ENCODE data around the gene ZNF655.
"Not testable (repeated sequence)": the region's sequence is repeated elsewhere in the genome, so short reads cannot be mapped to it uniquely, and the experiment has no call there.

The ZNF655 gene

DNA sequence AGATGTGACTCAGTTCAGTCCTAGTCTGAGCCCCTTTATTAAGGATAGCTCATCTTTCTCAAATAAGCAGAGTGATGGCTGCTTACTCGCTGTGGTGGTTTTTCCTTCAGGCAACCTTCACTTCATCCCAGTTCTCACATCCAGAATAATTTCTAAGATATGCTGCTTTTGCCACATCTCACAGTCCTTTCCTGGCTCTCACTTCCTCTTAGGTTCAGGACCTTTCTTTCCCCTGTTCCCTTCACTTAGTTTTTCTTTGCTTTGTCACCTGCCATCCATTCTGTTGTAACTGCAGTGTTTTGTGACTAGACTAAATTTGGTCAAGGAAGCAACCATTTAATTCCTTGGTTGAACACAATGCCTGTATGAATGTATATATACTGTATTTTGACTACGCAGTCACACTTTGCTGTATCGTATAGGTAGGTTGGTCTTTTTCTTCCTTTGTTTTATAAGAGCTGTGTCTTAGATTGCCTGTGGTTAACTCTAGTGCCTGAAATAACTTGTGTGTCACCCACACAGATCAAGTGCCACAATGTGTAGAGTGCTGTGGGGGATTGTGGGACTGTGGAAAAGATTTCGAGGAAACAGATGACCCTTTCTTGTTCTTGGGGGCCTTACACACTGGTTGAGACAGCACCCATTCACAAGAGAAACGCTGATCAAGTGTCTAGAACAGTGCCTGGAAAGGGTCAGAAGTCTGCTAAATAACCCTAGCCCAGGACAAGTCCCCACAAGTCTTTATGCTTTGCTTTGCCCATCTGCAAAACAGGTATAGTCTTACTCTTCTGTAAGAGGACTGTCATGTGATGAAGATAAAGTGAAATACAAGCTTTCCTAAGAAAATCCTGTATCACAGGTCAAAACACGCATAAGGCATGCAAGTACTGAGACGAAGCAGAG, 2.6 kb downstream of the ZNF655 start:
- DNase-seq (ENCODE audit: low spot score): no peak

DNA sequence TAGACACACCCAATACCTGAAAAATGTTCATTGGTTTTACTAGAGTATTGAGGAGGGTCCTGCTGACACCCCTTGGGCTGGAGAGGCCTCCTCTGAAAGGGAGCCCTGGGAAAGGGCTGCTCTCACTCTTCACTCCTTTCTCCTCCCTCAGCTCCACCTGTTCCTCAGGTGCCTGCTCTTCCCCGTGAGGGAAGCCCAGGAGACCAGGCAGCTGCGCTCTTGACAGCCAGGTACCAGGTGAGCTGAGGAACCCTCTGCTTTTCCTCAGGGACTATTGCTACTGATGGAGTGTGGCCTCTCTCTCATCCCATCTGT, 3.3 kb downstream of the ZNF655 start:
- no peak for DNase-seq (ENCODE audit: low spot score)

DNA sequence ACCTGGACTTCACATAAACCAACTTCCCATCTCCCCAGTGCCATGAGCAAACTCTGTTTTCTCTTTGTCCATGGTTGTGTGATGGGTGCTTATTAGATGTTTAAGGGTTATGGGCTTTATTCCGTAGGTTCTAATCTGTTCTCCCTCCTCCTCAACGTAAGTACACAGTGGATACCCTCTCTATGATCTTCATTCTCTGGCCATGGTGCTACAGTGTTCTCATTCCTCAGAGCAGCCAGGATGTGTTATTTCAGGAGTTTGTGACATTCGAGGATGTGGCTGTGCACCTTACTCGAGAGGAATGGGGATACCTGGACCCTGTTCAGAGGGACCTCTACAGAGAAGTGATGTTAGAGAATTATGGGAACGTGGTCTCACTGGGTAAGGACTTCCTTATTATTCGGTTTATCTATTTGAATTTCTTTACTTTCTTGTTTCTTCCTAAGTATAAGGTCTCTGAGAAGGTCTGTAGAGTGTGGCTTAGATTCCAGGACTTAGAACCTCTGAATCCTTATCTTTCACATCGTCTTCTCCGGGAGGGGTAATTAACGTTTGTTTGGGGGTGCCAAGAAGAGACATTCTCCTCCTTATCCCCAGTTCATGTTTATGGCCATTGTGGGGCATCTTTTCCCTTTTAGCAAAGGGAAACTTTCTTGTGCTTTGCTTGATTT, 3.8 kb downstream of the ZNF655 start:
- no peak for DNase-seq (ENCODE audit: low spot score)

DNA sequence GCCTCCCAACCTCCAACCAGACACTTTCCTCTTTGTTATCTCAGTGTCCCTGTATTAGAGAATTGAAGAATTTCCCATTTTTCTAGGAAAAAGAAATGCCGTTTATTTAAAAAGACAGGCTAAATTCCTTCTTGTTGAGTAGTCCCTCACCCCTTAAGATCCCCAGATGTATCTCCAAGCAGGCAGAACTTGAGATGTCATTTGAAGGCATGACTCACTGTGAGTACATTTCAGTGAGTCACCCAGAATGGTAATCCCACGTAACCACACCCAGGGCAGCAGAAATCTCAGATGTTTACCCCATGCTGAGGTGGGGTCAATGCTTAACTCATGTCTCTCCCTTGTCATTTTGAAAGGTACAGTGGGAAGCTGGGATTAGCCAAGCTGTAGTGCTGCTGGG, 4.4 kb downstream of the ZNF655 start:
- no peak for DNase-seq (ENCODE audit: low spot score)

DNA sequence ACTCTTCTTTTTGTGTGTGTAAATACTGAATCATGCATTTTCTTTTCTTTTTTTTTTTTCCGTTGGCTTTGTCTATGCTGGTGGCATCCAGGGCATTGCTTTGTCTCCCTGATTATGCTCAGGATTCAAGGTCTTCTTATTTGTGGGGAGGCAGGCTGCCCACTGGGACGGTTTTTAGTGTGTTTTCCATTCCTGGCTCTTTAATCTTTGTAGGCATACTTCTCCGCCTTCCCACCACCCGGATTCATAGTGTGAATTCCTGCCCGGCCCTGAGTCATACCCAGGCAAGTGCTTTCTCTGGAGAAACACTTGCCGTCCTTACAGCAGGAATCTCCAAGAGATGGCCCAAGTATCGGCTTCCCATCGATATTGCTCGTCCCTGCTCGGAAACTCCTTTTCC, 5.2 kb downstream of the ZNF655 start:
- DNase-seq (ENCODE audit: low spot score): no peak

DNA sequence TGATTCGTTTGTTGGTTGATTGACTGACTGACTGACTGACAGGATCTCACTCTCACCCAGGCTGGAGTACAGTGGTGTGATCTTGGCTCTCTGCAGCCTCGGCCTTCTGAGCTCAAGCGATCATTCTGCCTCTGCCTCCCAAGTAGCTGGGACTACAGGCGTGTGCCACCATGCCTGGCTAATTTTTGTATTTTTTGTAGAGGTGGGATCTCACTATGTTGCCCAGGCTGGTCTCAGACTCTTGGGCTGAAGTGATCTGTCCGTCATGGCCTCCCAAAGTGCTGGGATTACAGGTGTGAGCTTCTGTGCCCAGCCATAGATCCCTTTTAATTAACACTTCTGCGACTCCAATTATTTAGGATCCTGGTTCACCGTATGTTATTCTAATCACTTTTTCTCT, 10.3 kb downstream of the ZNF655 start:
- DNase-seq (ENCODE audit: low spot score): not testable (repeated sequence)

DNA sequence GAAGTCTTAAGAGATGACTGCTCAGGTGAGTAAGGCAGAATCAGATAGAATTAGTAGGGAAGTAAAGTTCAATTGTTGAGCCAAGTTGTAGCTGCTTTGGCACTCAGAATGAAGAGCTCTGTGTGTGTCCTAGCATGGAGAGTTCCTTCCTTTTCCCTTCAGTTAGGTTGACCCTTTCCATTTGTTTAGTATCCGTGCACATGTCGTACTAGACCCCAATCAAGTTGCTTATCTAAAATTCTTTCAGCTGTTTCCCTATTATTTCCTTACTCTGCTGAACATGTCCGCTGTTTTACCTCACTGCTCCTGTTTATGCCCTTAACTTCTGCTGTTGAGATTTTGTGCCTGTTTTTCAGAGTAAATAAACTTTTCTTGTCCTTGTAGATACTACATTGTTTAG, 13.3 kb downstream of the ZNF655 start:
- DNase-seq (ENCODE audit: low spot score): no peak

DNA sequence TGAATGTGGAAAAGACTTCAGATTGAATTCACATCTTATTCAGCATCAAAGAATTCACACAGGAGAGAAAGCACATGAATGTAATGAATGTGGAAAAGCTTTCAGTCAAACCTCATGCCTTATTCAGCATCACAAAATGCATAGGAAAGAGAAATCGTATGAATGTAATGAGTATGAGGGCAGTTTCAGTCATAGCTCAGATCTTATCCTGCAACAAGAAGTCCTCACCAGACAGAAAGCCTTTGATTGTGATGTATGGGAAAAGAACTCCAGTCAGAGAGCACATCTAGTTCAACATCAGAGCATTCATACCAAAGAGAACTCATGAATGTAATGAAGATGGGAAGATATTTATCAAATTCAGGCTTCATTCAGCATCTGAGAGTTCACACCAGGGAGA, 14.8 kb downstream of the ZNF655 start:
- no peak for DNase-seq (ENCODE audit: low spot score)

DNA sequence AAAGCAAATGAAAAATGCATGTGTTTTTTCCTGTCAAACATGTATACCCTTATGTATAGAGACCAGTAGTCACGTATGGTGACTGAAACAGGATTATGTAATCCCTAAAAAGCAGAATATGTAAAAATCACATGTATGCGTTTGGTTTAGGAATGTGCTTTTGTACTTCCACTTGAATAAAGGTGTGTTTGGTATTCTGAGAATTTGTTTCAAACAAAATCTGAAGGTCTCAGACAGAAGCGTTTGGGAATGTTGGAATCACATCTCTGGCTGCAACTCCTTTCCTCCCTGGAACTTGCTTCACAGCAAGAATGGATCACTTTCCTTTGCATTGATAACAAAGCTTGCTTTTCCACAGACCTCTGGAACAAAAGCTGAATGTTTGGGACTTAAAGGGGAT, 17.8 kb downstream of the ZNF655 start:
- no peak for DNase-seq (ENCODE audit: low spot score)

DNA sequence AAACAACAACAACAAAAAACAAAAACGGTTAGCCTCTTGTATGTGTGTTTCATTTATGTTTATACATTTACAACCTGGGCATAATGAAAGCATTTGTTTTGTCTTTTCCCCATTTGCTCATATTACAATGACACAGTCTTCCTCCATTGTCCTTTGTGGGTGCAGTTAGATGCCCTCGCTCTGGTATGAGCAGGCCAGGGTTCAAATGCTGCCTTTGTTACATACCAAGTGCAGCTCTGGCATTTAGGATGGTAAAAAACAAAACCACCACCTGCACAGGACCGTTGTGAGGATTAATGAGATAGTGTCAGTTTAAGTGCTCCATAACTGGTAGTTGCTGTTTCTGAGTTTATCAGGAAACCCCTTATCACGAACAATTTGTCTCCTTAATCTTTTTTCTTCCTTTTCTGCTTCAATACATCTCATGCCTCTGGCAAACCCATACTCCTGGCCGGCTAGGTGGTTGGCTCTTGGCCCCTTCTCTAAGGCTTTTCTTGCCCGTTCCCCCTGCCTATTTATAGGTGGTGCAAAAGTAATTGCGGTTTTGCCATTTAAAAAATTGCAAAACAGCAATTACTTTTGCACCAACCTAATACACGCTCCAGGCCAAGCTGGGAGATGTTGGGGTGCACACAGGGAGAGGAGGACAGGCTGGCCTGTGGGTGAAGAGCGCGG, 21.0 kb downstream of the ZNF655 start:
- DNase-seq (ENCODE audit: low spot score): no peak

DNA sequence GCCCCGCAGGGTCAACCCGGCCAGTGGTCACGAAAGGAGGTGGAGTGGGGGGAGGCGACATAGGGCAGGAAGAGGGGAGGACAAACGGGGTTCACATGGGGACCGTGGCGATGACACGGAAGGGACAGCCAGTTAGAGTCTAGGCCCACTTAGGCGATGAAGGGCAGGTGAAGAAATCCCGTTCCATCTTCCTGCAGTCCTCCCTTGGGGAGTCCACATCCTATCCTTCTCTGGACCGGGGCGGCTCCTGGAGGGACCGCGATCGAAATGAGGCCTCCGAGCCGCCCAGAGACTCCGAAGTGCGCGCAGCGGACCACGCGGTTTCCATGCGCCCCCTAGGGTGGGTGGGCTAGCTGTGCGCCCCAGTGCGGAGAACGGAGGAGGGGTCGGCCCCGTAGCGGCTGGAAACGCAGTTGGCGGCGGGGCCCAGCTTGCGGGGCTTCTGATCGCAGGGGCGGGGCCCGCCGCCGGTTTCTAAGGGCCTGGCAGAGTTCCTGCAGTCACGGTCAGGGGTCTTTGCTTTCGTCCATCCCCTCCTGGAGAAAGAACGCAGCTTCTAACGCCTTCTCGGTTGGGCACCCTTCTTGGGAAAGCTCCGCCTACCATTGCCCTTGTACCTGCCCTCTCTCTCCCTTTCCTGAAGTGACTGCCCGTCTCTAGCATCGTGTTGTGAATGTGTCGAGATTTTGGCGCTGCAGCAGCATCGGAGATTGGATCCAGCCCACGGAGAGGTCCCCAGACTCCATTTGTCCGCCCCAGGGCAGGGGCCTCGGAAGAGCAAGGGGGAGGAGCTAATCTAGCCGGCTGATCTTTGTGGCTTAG, 21.7 kb downstream of the ZNF655 start:
- DNase-seq (ENCODE audit: low spot score): no peak

DNA sequence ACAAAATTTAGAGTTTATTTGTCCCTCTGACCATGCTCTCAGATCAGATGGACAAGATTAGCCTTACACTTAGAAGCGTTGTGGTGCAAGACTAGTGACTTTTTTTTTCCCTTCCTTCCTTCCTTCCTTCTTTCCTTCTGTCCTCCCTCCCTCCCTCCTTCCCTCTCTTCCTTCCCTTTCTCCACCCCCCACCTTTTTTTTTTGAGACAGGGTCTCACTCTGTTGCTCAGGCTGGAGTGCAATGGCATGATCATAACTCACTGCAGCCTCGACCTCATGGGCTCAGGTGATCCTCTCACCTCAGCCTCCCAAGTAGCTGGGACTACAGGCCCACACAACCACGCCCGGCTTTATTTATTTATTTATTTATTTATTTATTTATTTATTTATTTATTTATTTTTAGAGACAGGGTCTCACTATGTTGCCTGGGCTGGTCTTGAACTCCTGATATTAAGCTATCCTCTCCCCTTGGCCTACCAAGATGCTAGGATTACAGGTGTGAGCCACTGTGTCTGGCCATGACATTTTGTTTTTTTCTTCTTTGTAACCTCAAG, 22.4 kb downstream of the ZNF655 start:
- DNase-seq (ENCODE audit: low spot score): not testable (repeated sequence)

DNA sequence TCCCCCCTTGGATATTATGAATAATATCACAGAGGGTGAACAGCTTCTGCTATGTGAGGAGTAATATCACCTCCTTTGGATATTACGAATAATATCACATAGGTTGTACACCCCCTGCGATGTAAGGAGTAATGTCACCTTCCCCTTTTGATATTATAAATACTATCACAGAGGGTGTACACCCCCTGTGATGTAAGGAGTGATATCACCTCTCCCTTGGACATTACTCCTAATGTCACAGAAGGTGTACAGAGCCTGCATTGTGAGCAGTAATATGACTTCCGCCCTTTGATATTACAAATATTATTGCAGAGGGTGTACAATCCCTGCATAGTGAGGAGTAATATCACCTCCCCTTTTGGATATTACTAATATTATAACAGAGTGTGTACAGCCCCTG, 30.4 kb downstream of the ZNF655 start:
- no peak for DNase-seq (ENCODE audit: low spot score)

DNA sequence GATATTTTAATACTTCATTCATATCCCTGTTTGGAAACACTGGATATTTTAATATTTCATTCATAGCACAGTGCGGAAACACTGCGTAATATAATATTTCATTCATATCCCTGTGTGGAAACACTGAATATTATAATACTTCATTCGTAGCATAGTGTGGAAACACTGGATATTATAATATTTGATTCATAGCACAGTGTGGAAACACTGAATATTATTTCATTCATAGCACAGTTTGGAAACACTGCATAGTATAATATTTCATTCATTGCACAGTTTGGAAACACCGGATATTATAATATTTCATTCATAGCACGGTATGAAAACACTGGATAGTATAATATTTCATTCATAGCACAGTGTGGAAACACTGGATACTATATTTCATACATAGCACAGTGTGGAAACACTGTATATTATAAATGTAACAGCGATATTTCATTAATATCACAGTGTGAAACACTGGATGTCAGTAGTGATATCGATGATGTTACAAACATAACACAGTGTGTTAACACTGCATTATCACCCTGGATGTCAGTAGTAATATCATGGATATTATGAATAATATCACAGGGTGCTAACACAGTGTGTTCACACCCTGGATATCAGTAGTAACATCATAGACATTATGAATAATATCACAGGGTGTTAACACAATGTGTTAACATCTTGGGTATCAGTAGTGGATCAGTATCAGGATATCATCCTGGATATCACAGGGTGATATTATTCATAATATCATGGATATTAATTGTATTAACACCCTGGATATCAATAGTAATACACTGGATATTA, 36.7 kb downstream of the ZNF655 start:
- no peak for DNase-seq (ENCODE audit: low spot score)

DNA sequence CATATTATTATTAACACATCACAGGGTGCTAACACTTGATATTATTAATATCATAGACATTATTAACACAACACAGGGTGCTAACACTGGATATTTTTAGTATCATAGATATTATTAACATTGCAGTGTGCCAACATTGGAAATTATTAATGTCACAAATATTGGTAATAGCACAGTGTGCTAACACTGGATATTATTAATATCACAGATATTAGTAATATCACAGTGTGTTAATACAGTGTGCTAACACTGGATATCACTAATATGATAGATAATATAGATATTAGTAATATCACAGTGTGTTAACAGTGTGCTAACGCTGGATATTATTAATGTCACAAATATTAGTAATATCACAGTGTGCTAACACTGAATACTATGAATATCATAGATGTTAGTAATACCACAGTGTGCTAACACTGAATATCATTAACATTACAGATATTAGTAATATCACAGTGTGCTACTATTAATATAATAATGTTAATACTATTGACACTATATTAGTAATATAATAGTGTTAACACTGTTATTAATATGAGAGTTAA, 38.0 kb downstream of the ZNF655 start:
- DNase-seq (ENCODE audit: low spot score): no peak

DNA sequence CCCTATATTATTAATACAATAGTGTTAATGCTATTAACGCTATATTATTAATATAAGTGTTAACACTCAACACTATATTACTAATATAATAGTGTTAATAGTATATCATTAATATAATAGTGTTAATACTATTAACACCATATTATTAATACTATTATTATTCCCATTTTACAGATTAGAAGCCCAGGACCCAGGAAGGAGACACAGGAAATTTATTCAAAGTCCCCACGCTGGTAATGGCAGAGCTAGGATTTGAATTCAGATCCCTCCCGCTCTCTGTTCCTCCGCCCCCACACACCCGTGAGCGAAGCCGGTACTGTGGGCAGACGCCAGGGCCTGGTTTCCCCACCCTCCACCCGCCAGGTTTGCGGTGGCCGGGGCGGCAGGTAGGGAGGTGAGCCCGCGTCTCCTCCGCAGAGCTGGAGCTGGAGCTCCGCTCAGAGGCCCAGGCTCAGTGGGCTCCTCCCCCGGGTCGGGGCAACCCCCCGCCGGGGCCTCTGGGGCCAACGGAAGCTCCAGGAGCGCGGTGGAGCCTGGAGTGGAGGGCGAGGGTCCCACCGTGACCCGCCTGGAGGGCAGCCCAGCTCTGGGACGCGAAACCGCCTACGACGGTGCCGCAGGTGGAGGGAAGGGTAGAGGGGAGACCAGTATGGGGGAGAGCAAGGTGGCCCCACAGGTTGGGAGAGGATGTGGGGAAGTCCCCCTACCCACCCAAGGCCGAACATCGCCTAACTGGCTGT, 39.5 kb downstream of the ZNF655 start, which contains the start of gene TMEM225B:
Gene TMEM225B (plus strand): TSS at position 506 of the 740 bp plus-strand sequence. CDS start 6,122 bp downstream, outside the sequence.
- DNase-seq (ENCODE audit: low spot score): no peak

DNA sequence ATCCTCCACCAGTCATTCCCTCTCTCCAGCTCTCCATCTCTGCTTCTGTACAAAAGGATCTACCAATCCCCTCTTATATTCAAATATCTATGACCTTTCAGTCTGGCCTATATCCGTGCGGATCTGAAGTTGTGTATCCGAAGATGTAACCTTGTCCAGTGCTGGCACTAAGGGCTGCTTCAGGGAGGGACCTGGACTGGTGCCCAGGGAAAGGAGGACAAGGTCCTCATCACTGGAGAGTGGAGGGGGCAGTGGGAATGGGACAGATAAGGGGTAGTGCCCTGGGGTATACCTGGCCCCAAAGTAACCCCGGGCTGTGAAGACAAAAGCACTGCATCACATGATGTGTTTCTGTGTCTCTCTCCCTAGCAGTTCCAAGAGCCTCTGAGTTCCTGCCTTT, 41.4 kb downstream of the ZNF655 start:
- no peak for DNase-seq (ENCODE audit: low spot score)

DNA sequence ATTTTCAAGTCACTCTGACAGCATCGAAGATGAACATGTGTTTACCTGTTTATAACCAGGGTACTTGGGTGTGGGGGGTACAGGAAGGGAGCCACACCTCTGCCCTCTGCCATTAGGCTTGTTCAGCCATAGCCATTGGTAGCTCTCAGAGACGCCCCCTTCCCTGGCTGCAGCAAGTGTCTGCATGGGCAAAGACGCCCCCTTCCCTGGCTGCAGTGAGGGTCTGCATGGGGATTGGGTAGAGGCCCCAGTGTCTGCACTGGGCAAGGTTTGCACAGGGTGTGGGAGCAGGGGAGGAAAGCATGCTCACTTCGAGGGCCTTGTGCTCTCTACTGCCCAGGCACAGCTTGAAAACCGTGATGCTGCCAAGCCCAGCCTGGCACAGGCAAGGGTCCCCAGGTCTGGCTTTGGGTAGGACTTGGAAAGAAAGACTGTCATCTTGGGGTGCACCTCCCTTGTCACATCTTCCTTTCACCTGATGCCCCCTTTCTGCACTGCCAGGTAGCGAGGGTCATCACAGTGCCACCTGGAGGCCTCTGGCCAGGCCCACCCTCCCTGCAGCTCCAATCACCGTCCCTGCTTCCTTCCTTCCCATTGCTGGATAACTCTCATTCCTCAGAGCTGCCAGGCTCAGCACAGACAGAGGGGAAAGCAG, 43.3 kb downstream of the ZNF655 start:
- no peak for DNase-seq (ENCODE audit: low spot score)

DNA sequence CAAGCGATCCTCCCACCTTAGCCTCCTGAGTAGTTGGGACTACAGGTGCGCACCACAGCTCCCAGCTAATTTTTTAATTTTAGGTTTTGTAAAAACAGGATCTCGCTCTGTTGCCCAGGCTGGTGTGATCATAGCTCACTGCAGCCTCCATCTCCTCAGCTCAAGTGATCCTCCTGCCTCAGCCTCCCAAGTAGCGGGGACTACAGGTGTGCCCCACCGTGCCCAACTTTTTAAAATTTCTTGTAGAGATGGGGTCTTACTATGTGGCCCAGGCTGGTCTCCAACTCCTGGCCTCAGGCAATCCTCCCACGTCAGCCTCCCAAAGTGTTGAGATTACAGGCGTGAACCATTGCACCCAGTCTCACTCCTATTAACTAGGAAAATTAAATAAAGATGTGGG, 47.1 kb downstream of the ZNF655 start:
- DNase-seq (ENCODE audit: low spot score): no peak
